Measurements from ENCODE around the gene HID1. TPM values are rescaled to one million over a fixed set of nuclear protein-coding genes. Genes with fewer than 3 reads are reported as not detected.

The HID1 gene
- total and polyA plus RNA-seq, 9 donors = 1.8 to 21.6 (median 5.2) TPM

DNA sequence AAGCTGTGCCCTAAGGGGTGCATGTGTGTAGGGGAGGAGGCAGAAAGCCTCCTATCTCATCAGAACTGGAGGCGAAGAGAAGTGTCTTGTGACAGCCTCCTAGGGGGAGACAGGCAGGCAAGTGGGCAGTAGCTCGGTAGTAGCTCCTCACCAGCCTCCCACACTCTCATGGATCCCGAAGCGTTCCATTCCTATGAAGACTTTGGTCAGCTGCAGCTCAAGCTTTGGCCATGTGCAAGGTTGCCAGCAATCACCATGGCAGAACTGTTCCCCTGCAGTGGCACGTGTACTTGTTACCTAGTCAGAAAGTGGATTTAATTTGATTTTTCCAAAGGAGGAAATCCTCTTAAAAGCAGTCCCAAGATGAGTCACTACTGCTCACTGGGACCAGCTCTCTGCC, 46.6 kb upstream of the HID1 start:
- Histone ChIP-seq H3K9me3 (no peaks in the 10 kb centered on the region), H3K4me3 (no peak overlapping the region), H3K27ac (no peak overlapping the region), H3K4me1 (ENCODE audit: insufficient read depth) (no peaks in the 10 kb centered on the region), H3K27me3 (no peaks in the 10 kb centered on the region), H3K36me3 (no peaks in the 10 kb centered on the region)
- 83 to 87% (median 85%) methylated on average over 5 of the region's 5 CpGs for WGBS, 3 donors
- no peak for TF ChIP-seq CTCF (IDR thresholded peaks at IDR 0.05)
- TF ChIP-seq EP300 (IDR thresholded peaks at IDR 0.05) = no peak
- no peak for TF ChIP-seq POLR2A (IDR thresholded peaks at IDR 0.05)
- intact Hi-C loops (cut with DNase I) = loop anchor here in 1 of 4 donors (10.0 kb wide), 1 partner anchor 54 kb away; no protein-coding TSS in a partner anchor
- DNase-seq = no peak

DNA sequence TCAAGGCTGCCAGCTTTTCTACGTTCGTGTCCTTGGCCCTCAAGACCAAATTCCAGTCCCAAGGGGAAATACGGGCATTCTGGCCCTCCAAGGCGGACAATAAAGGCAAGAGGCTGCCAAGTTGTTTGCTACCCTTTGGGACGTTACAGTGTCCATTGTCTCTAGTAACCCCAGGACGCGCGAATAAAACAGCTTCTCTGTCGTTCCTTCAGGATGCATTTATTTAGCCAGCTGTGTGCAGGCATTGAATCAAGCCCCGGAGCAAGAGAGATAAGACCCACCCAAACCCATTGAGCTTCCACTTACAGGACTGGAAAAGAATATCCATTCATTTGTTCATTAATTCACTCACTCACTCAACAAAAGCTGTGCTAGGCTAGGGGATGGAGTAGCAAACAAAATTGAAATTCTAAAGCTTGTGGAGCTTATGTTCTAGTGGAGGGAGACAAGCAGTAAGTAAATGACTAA, 40.6 kb upstream of the HID1 start:
- 0% methylated on average over 10 of the region's 10 CpGs for WGBS, 3 donors
- intact Hi-C loops (cut with DNase I) = loop anchor here in 1 of 4 donors (10.0 kb wide), 1 partner anchor 48 kb away; no protein-coding TSS in a partner anchor
- no peaks in the 10 kb centered on the region for H3K36me3 ChIP-seq

GRCh38 chr17:75012346-75013091, 40.0 kb upstream of the HID1 start, which contains the start of gene MRPL58:
Gene MRPL58, plus strand, starts transcription at chr17:75012670. Its CDS starts 17 bp downstream, at chr17:75012687.
- intact Hi-C loops (cut with DNase I) = loop anchor here in 1 of 4 donors (10.0 kb wide), 1 partner anchor 48 kb away; no protein-coding TSS in a partner anchor

More for the DNA sequence above, 40.6 kb upstream of the HID1 start:
- DNase-seq = no peak
- Histone ChIP-seq H3K4me3 (peak overlapping the region; percentile 87), H3K9me3 (no peaks in the 10 kb centered on the region), H3K27ac (peak overlapping the region; percentile 77 to 79), H3K4me1 (ENCODE audit: insufficient read depth) (peaks cover 1% of the 10 kb centered on the region), H3K27me3 (no peaks in the 10 kb centered on the region)
- TF ChIP-seq POLR2A (IDR thresholded peaks at IDR 0.05) (no peak), EP300 (IDR thresholded peaks at IDR 0.05) (no peak), CTCF (IDR thresholded peaks at IDR 0.05) (no peak)

DNA sequence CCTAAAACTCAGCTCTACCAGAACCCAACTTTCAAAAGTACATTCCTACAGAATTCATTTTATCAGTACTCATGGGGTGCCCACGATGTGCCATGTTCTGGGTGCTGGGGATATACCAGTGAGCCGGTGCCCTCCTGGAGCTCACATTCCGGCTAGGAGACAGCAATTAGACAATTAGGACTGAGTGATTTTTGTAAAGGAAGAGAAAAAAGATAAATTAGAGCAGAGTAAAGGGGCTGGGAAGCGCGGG, 39.5 kb upstream of the HID1 start:
- H3K36me3 ChIP-seq = no peaks in the 10 kb centered on the region
- TF ChIP-seq EP300 (IDR thresholded peaks at IDR 0.05) = no peak
- no peaks in the 10 kb centered on the region for H3K9me3 ChIP-seq
- DNase-seq = no peak
- 2 to 5% (median 5%) methylated on average over 5 of the region's 5 CpGs for WGBS, 3 donors
- peaks cover 1% of the 10 kb centered on the region for H3K4me1 ChIP-seq (ENCODE audit: insufficient read depth)
- H3K4me3 ChIP-seq = peak overlapping the region; percentile 87
- H3K27me3 ChIP-seq = no peaks in the 10 kb centered on the region
- intact Hi-C loops (cut with DNase I) = loop anchor here in 1 of 4 donors (10.0 kb wide), 1 partner anchor 47 kb away; no protein-coding TSS in a partner anchor
- H3K27ac ChIP-seq = peak overlapping the region; percentile 77 to 79

More at GRCh38 chr17:75012346-75013091, 40.0 kb upstream of the HID1 start, which contains the start of gene MRPL58:
- DNase-seq = peak; percentile 79 to 90 (median 82)
- Histone ChIP-seq H3K27me3 (no peaks in the 10 kb centered on the region), H3K36me3 (no peaks in the 10 kb centered on the region), H3K4me3 (peak within 1 kb of the TSS; percentile 87), H3K27ac (peak within 1 kb of the TSS; percentile 77 to 79), H3K9me3 (no peaks in the 10 kb centered on the region), H3K4me1 (ENCODE audit: insufficient read depth) (peaks cover 1% of the 10 kb centered on the region)
- whole genome bisulfite sequencing, 3 donors = 0 to 1% (median 1%) methylated on average over 55 to 63 of the region's 63 CpGs
- TF ChIP-seq CTCF (IDR thresholded peaks at IDR 0.05) (peak in 2 of 3 donors; percentile 59 to 69), POLR2A (IDR thresholded peaks at IDR 0.05) (peak; percentile 36), EP300 (IDR thresholded peaks at IDR 0.05) (no peak)
